Measurements from ENCODE around the gene FOXO4. TPM values are rescaled to one million over a fixed set of nuclear protein-coding genes. Genes with fewer than 3 reads are reported as not detected.

Gene FOXO4
- total and polyA plus RNA-seq, 10 of the 15 experiments (the other 5 are each of a cell fraction or from before 2014, with no cell fraction given): 0.05 to 6.9 (median 2.3) TPM

- TF ChIP-seq E4F1 (IDR thresholded peaks at IDR 0.05; ENCODE audit: borderline replicate concordance, partially characterized antibody) (no peak), KAT2A (conservative IDR thresholded peaks at IDR 0.05; ENCODE audit: control insufficient read depth, low read depth, low read length) (no peak)
Observed at GRCh38 chrX:71082822-71083221, 12.8 kb upstream of the FOXO4 start (continued).

DNA sequence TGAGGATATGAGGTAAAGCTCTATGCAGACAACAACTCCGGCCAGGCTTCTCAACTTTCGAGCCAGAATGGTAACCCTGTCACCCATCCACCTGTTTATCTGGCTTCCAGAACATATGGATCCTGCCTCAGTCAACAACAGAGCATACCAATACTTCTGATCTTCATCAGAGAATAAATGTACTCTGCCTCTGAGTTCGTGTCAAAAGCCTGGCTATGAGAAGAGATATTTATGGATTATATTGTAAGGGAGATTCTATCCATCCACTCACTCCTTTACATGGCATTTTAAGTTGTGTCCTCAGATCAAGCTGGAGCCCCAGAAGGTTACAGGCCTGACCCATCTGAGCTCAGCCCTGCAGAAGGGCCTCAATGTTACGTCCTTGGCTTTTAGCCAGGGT lies 9.8 kb upstream of the FOXO4 start:
- no peak for FAIRE-seq
- in situ Hi-C loops (cut with MboI): no loop called here
- no TSS peak for BruUV-seq (replicated peaks)
- no peak for TF ChIP-seq FOXK2 (IDR thresholded peaks at IDR 0.05)
- TF ChIP-seq WRNIP1 (IDR thresholded peaks at IDR 0.05; ENCODE audit: borderline replicate concordance, low read depth, low read length): no peak
- TF ChIP-seq KAT2A (conservative IDR thresholded peaks at IDR 0.05; ENCODE audit: control insufficient read depth, low read depth, low read length): no peak
- TF ChIP-seq CBX3 (IDR thresholded peaks at IDR 0.05; ENCODE audit: borderline replicate concordance, low read depth): no peak
- no peak for TF ChIP-seq CHD1 (IDR thresholded peaks at IDR 0.05; ENCODE audit: low read depth, low read length)
- no peak for TF ChIP-seq E4F1 (IDR thresholded peaks at IDR 0.05; ENCODE audit: borderline replicate concordance, partially characterized antibody)
- TF ChIP-seq ESRRA (IDR thresholded peaks at IDR 0.05; ENCODE audit: low read length): no peak
- TF ChIP-seq ZNF24 (IDR thresholded peaks at IDR 0.05): no peak
- TF ChIP-seq REST (IDR thresholded peaks at IDR 0.05; ENCODE audit: low read depth, low read length): no peak
- TF ChIP-seq HDAC6 (IDR thresholded peaks at IDR 0.05; ENCODE audit: unreplicated experiment): no peak
- no peak for TF ChIP-seq MYC (IDR thresholded peaks at IDR 0.05; ENCODE audit: insufficient read depth, insufficient read length, insufficient replicate concordance, low read length, severe bottlenecking)
- TF ChIP-seq ATF7 (IDR thresholded peaks at IDR 0.05; ENCODE audit: low read depth): no peak
- TF ChIP-seq RUNX3 (IDR thresholded peaks at IDR 0.05; ENCODE audit: low read length): no peak
- TF ChIP-seq PML (IDR thresholded peaks at IDR 0.05; ENCODE audit: low read length): no peak

More for the DNA sequence above, 9.8 kb upstream of the FOXO4 start:
- CTCF ChIA-PET: interaction anchor here (0.7 kb wide), 1 partner anchor 41 kb away, joined by 3 read pairs; no protein-coding TSS in a partner anchor
- Histone ChIP-seq H3K27ac (ENCODE audit: control insufficient read depth, insufficient read depth) (no peak overlapping the region), H4K20me1 (ENCODE audit: control insufficient read depth, insufficient read depth) (no peaks in the 10 kb centered on the region), H3K4me1 (ENCODE audit: control insufficient read depth, insufficient read depth, low read length) (no peaks in the 10 kb centered on the region), H3K9me3 (replicated peaks; ENCODE audit: control insufficient read depth, insufficient read depth, low read length) (no peaks in the 10 kb centered on the region), H3K4me3 (no peak overlapping the region), H3K36me3 (ENCODE audit: control insufficient read depth in 2 of 2, insufficient read depth in 2 of 2, low read length in 1 of 2) (no peaks in the 10 kb centered on the region), H3K79me2 (ENCODE audit: control insufficient read depth, insufficient read depth, low read length) (no peaks in the 10 kb centered on the region), H3K9ac (ENCODE audit: control insufficient read depth, insufficient read depth, low read length) (no peak overlapping the region), H2AFZ (ENCODE audit: control insufficient read depth, low read depth, low read length) (no peak overlapping the region), H3K27me3 (replicated peaks in 1 of 2; ENCODE audit: control insufficient read depth in 2 of 2, insufficient read depth in 2 of 2, low read length in 1 of 2) (no peaks in the 10 kb centered on the region), H3K4me2 (ENCODE audit: control insufficient read depth, insufficient read depth) (no peak overlapping the region)
- ATAC-seq (no peak), DNase-seq (ENCODE audit: low read depth, low spot score) (no peak)
- SMC1A ChIA-PET (ENCODE audit: uncharacterized antibody, unreplicated experiment): no interaction called here
- WGBS (ENCODE audit: insufficient coverage, insufficient replicate concordance, low lambda C conversion rate, missing lambda C conversion rate): 7% methylated on average over 4 of the region's 4 CpGs
- intact Hi-C loops (cut with micrococcal nuclease; ENCODE audit: unreplicated experiment): no loop called here
- POLR2A ChIA-PET: no interaction called here
- RAD21 ChIA-PET (ENCODE audit: unreplicated experiment): no interaction called here

Measured in GM12878 (cell line).